K562 (cell line): ENCODE measurements around the gene PITPNM1. TPM values are rescaled to one million over a fixed set of nuclear protein-coding genes. Genes with fewer than 3 reads are reported as not detected.

Experiments used
- ATAC-seq: fragments of 200-7000 bp; cut with Tn5 transposase; 3 replicates; pipeline ENCODE4 v1.9.1; 2020; ENCODE audit warnings: moderate library complexity
- BruUV-seq: library from RNA; stranded (reverse); fragments of 400-500 nt; replicated peaks from 2 replicates; lab custom pipeline; 2021; lab: Mats Ljungman, UMichigan
- CTCF ChIA-PET: fragments of 300-600 bp; formaldehyde crosslinking; extraction: SDS; loops from one replicate; lab custom pipeline; 2021; ENCODE audit warnings: low intra/inter-chr PET ratio; lab: Yijun Ruan, JAX
- POLR2A ChIA-PET: fragments of 300-600, 350-650 bp; sonication (Branson Sonifier 250); formaldehyde crosslinking; extraction: SDS; loops from one replicate; lab custom pipeline; 2021; ENCODE audit warnings: antibody characterized with exemption, inconsistent platforms; lab: Yijun Ruan, JAX
- DNase-seq, 4 experiments: peaks; one replicate each; pipeline versions ENCODE4 v3.0.0 to v3.0.0-alpha.2; 2011 to 2018; ENCODE audit warnings: low spot score in 3 of 4, mixed read lengths in 3 of 4; ENCODE audit errors: extremely low read depth in 1 of 4
- FAIRE-seq: peaks from 2 replicates; lab custom pipeline; 2011; peaks lifted over from hg19 to GRCh38; lab: Jason Lieb, UNC
- H2AFZ ChIP-seq: 2 replicates; pipeline ENCODE4 v1.6.0; 2011; ENCODE audit warnings: low read depth, low read length, control low read depth, inconsistent platforms
- H3K27ac ChIP-seq: fragments of 200-600 bp; 3 replicates; pipeline ENCODE4 v1.8.0; 2011; ENCODE audit warnings: low read depth, mild to moderate bottlenecking, control low read depth, inconsistent platforms, low read length, moderate library complexity, mixed read lengths; ENCODE audit errors: extremely low read depth
- H3K27me3 ChIP-seq, 2 experiments: fragments of 300-600 bp in 1 of 2; 2 replicates in 1 of 2; 3 replicates in 1 of 2; pipeline versions ENCODE4 v1.6.0 to v1.8.0; 2011; ENCODE audit warnings: inconsistent platforms in 2 of 2, low read length in 2 of 2, mild to moderate bottlenecking in 1 of 2, mixed read lengths in 1 of 2, moderate library complexity in 1 of 2; ENCODE audit not compliant: control insufficient read depth in 2 of 2, insufficient read depth in 2 of 2
- H3K36me3 ChIP-seq: fragments of 300-600 bp; 3 replicates; pipeline ENCODE4 v1.8.0; 2011; ENCODE audit warnings: mild to moderate bottlenecking, low read length, inconsistent platforms; ENCODE audit not compliant: control insufficient read depth, insufficient read depth
- H3K4me1 ChIP-seq, 2 experiments: fragments of 200-600 bp in 1 of 2; replicated peaks in 1 of 2; 2 replicates in 1 of 2; 3 replicates in 1 of 2; pipeline versions ENCODE4 v1.5.1 to v1.8.0; 2011; ENCODE audit warnings: inconsistent platforms in 2 of 2, low read length in 2 of 2, mild to moderate bottlenecking in 1 of 2, mixed read lengths in 1 of 2, moderate library complexity in 1 of 2; ENCODE audit not compliant: control insufficient read depth in 2 of 2, insufficient read depth in 2 of 2
- H3K4me2 ChIP-seq: 2 replicates; pipeline ENCODE4 v1.6.1; 2011; ENCODE audit warnings: low read length, control low read depth, inconsistent platforms, mixed read lengths; ENCODE audit not compliant: insufficient read depth
- H3K4me3 ChIP-seq: fragments of 200-600 bp; sonication (generic), shearing (Covaris generic); 2 replicates; pipeline ENCODE4 v1.5.1; 2016; ENCODE audit warnings: control low read depth, inconsistent platforms
- H3K79me2 ChIP-seq: fragments of 200-600 bp; 3 replicates; pipeline ENCODE4 v1.8.0; 2011; ENCODE audit warnings: low read length, inconsistent platforms; ENCODE audit not compliant: control insufficient read depth, insufficient read depth
- H3K9ac ChIP-seq, 2 experiments: 2 replicates each; pipeline versions ENCODE4 v1.6.0 to v1.6.1; 2011; ENCODE audit warnings: low read depth in 2 of 2, low read length in 2 of 2, control low read depth in 1 of 2, inconsistent platforms in 1 of 2, mild to moderate bottlenecking in 1 of 2, mixed read lengths in 1 of 2; ENCODE audit not compliant: insufficient read depth in 1 of 2
- H3K9me1 ChIP-seq: one replicate; pipeline ENCODE4 v1.6.0; 2011; ENCODE audit warnings: inconsistent platforms, mild to moderate bottlenecking, low read length, moderate library complexity; ENCODE audit not compliant: control insufficient read depth, insufficient read depth
- H3K9me3 ChIP-seq: replicated peaks from 2 replicates; pipeline ENCODE4 v1.5.1; 2011; ENCODE audit warnings: low read depth, low read length, inconsistent platforms; ENCODE audit not compliant: control insufficient read depth, insufficient read depth
- H4K20me1 ChIP-seq: replicated peaks from 2 replicates; pipeline ENCODE4 v1.6.1; 2011; ENCODE audit warnings: low read length, inconsistent platforms, mixed read lengths; ENCODE audit not compliant: control insufficient read depth, insufficient read depth
- BRD9 ChIP-seq: fragments of 450-650 bp; IDR thresholded peaks from 2 replicates; pipeline ENCODE4 v1.6.1; 2018; ENCODE audit warnings: low read depth; ENCODE audit not compliant: partially characterized antibody
- MCM7 ChIP-seq, 2 experiments: fragments of 450-650 bp; IDR thresholded peaks; 2 replicates each; pipeline ENCODE4 v1.6.1; 2016 to 2018
- NUFIP1 ChIP-seq: fragments of 450-650 bp; IDR thresholded peaks from 2 replicates; pipeline ENCODE4 v1.6.1; 2018; ENCODE audit not compliant: partially characterized antibody
- SMAD2 ChIP-seq: fragments of 150-350 bp; IDR thresholded peaks from 2 replicates; pipeline ENCODE4 v1.6.1; 2014; ENCODE audit warnings: low read depth, mild to moderate bottlenecking, low read length
- TAF15 ChIP-seq: fragments of 200-400 bp; formaldehyde crosslinking; IDR thresholded peaks from 2 replicates; pipeline ENCODE4 v1.6.1; 2017; ENCODE audit warnings: mild to moderate bottlenecking, low read depth, low read length, moderate library complexity
- ZBTB33 ChIP-seq: sonication (generic); formaldehyde crosslinking; IDR thresholded peaks from 2 replicates; pipeline ENCODE4 v1.8.1; 2023; ENCODE audit warnings: mild to moderate bottlenecking, missing genetic modification reagents
- WGBS: fragments of 100-300 bp; shearing (Covaris generic); methylation state at CpG from one replicate; pipeline ENCODE4 v1.1.6; 2016; ENCODE audit warnings: low coverage, mixed read lengths; ENCODE audit not compliant: insufficient coverage; ENCODE audit errors: missing lambda C conversion rate; 5-methylcytosine and 5-hydroxymethylcytosine counted together
- in situ Hi-C: fragments of 300-500 bp; cut with MboI; formaldehyde crosslinking; loops from 4 replicates; pipeline ENCODE4 v1.15.0; 2018; ENCODE audit warnings: inconsistent platforms, mixed read lengths
- intact Hi-C: fragments of 100-400 bp; cut with micrococcal nuclease; formaldehyde crosslinking; loops from 2 replicates; pipeline ENCODE4 v1.14.2; 2022
- polyA plus RNA-seq, 8 experiments: library from polyadenylated mRNA; depleted of rRNA in 4 of 8; stranded (reverse) in 5 of 8; unstranded in 3 of 8; fragments of >200 nt; fragmentation: Nextera tagmentation in 2 of 8; fragmentation: Illumina TruSeq in 1 of 8; extraction: Ambion mirVana in 2 of 8; extraction: Trizol in 1 of 8; gene quantifications; 2 replicates each; pipeline versions ENCODE4 v1.2.1 to v1.2.3, GENCODE V29; 2011 to 2014; ENCODE audit warnings: inconsistent platforms in 1 of 8, missing spikeins in 1 of 8
- total RNA-seq, 7 experiments: library from RNA; depleted of rRNA in 6 of 7; stranded (reverse); fragments of >200 nt in 6 of 7; fragmentation: Illumina TruSeq in 2 of 7; extraction: Trizol in 2 of 7; gene quantifications; 2 replicates each; pipeline versions ENCODE4 v1.2.1 to v1.2.3, GENCODE V29; 2011 to 2021; ENCODE audit warnings: low replicate concordance in 1 of 7
- TF ChIP-seq, protein P1 (sequence below): fragments of 250-450 bp; sonication (Bioruptor Pico); IDR thresholded peaks from 2 replicates; pipeline ENCODE4 v1.6.1; 2021; ENCODE audit warnings: mild to moderate bottlenecking
- TF ChIP-seq, protein P2 (sequence below): sonication (generic); formaldehyde crosslinking; IDR thresholded peaks from 2 replicates; pipeline ENCODE4 v1.8.0; 2022; ENCODE audit warnings: missing genetic modification reagents, mild to moderate bottlenecking, moderate library complexity, borderline replicate concordance

PITPNM1 gene
- total and polyA plus RNA-seq, 9 of the 15 experiments (the other 6 are each of a cell fraction or from before 2014, with no cell fraction given), result 0.11 to 53.7 (median 16.0) TPM

DNA sequence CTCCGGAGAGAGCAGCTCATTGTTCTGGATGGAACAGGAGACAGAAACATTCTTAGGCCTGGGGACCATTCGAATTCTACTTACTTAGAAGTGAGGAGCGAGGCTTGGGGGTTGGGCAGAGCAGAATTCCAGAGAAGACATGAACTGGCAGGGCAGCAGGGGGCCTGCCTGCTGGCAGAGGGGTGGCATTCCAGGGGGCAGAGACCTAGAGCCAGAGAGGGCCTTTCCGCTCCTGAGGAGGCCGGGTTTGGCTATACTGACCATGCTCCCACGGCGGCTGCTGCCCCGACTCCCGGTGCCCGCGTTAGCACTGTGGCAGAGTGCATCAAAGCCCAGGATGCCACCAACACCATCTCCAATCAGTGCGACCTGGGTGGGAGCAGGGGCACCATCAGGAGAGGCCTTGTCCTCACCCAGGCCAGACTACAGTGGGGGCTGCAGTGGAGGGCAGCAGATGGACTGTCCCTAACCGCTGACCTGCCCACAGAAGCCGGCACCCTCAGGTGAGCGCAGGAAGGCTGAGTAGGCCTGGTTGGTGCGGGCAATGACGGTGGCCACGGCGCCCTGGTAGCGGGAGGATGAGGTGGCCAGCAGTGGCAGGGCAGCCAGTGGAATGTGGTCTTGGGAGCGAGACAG is 7.4 kb downstream of the PITPNM1 start (continued):
- TF ChIP-seq MCM7 (IDR thresholded peaks at IDR 0.05) (no peak), BRD9 (no peak), TAF15 (no peak), SMAD2 (no peak), NUFIP1 (no peak)
- TF ChIP-seq, protein P1, sequence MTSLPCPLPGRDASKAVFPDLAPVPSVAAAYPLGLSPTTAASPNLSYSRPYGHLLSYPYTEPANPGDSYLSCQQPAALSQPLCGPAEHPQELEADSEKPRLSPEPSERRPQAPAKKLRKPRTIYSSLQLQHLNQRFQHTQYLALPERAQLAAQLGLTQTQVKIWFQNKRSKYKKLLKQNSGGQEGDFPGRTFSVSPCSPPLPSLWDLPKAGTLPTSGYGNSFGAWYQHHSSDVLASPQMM (CRISPR knock-in tag), result no peak
- TF ChIP-seq, all 486 proteins: peak for 0

DNA sequence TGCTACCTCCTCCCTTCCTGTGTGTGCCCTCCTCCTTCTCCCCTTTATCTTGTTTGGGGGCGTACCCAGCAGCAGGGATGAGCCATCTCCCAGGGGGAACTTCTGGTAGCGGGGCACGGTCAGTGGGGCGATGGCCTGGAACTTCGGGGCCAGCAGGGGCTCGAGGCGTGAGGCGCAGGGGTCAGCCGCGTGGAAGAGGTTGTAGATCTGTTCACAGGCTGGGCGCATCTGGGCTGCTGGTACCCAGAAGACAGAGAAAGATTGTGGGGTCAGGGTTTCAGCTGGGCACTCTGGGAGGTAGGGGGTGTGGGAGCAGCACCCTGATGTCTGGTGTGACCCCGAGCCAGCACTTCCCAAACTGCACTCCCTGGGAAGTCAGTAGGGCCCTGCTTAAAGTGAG is 9.1 kb downstream of the PITPNM1 start:
- H3K79me2 ChIP-seq, result no peaks in the 10 kb centered on the region
- H3K36me3 ChIP-seq, result peaks cover 91% of the 10 kb centered on the region; the same call in 2 of the 3 replicates
- no peak overlapping the region for H3K27ac ChIP-seq
- no peak overlapping the region for H3K4me2 ChIP-seq
- peak overlapping the region in 1 of 2 experiments; percentile 28; a peak in 1 of 4 replicates for H3K9ac ChIP-seq
- FAIRE-seq, result no peak
- H2AFZ ChIP-seq, result no peak overlapping the region
- POLR2A ChIA-PET, result no interaction called here
- in situ Hi-C loops, result no loop called here
- CTCF ChIA-PET, result no interaction called here
- H3K9me3 ChIP-seq, result no peaks in the 10 kb centered on the region
- intact Hi-C loops, result no loop called here
- no TSS peak for BruUV-seq
- no peaks in the 10 kb centered on the region for H3K27me3 ChIP-seq
- H3K9me1 ChIP-seq, result no peaks in the 10 kb centered on the region
- WGBS, result 87% methylated on average over 11 of the region's 12 CpGs
- TF ChIP-seq, protein P2, sequence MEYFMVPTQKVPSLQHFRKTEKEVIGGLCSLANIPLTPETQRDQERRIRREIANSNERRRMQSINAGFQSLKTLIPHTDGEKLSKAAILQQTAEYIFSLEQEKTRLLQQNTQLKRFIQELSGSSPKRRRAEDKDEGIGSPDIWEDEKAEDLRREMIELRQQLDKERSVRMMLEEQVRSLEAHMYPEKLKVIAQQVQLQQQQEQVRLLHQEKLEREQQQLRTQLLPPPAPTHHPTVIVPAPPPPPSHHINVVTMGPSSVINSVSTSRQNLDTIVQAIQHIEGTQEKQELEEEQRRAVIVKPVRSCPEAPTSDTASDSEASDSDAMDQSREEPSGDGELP (CRISPR knock-in tag), result no peak
- TF ChIP-seq ZBTB33, result peak; percentile 39; the same call in 1 of the 2 replicates
- TF ChIP-seq, all 486 proteins: peak for 1
- peaks cover 0 to 64% of the 10 kb centered on the region in 2 experiments; a peak in 2 of 5 replicates for H3K4me1 ChIP-seq
- no peaks in the 10 kb centered on the region for H4K20me1 ChIP-seq
- no peak for DNase-seq
- no peak overlapping the region for H3K4me3 ChIP-seq
- no peak for ATAC-seq
